ENCODE data around the gene NKD1. TPM values are rescaled to one million over a fixed set of nuclear protein-coding genes. Genes with fewer than 3 reads are reported as not detected.

NKD1 gene
- total and polyA plus RNA-seq, 2 experiments from 2014 or later: not detected

GRCh38 chr16:50567651-50568050, 19.5 kb downstream of the NKD1 start:
- no peak overlapping the region for H2AFZ ChIP-seq
- no peak overlapping the region for H3K4me3 ChIP-seq
- no peaks in the 10 kb centered on the region for H3K9me3 ChIP-seq (ENCODE audit: low read depth)
- H3K9ac ChIP-seq: no peak overlapping the region
- no peak for DNase-seq
- in situ Hi-C loops (cut with MboI): no loop called here
- H3K36me3 ChIP-seq (ENCODE audit: low read depth): no peaks in the 10 kb centered on the region
- no peaks in the 10 kb centered on the region for H3K4me1 ChIP-seq (ENCODE audit: insufficient read depth)
- TF ChIP-seq EZH2 (IDR thresholded peaks at IDR 0.05; ENCODE audit: insufficient read depth, poor library complexity, severe bottlenecking) (no peak), EZH2phosphoT487 (IDR thresholded peaks at IDR 0.05; ENCODE audit: insufficient read depth, low read depth) (no peak)
- no peaks in the 10 kb centered on the region for H3K9me2 ChIP-seq (ENCODE audit: insufficient read depth)
- no peaks in the 10 kb centered on the region for H3K79me2 ChIP-seq (ENCODE audit: insufficient read depth)
- no peaks in the 10 kb centered on the region for H3F3A ChIP-seq (ENCODE audit: insufficient read depth)
- no peak overlapping the region for H3K27ac ChIP-seq
- peaks cover 18% of the 10 kb centered on the region; the same call in 1 of the 2 replicates for H3K27me3 ChIP-seq (replicated peaks; ENCODE audit: insufficient read depth)
- no peaks in the 10 kb centered on the region for H4K20me1 ChIP-seq (ENCODE audit: insufficient read depth)
- H3K4me2 ChIP-seq (ENCODE audit: unreplicated experiment): no peak overlapping the region
- 13 to 16% methylated on average over 5 of the region's 5 CpGs for WGBS, 2 experiments (ENCODE audit: low coverage in 1 of 2, low lambda C conversion rate in 2 of 2, missing lambda C conversion rate in 2 of 2)

- Histone ChIP-seq H3K27ac (no peak overlapping the region), H3K36me3 (ENCODE audit: low read depth) (no peaks in the 10 kb centered on the region), H3K4me2 (ENCODE audit: unreplicated experiment) (no peak overlapping the region), H3K9me3 (ENCODE audit: low read depth) (no peaks in the 10 kb centered on the region), H3K9ac (no peak overlapping the region), H3K79me2 (ENCODE audit: insufficient read depth) (no peaks in the 10 kb centered on the region), H4K20me1 (ENCODE audit: insufficient read depth) (no peaks in the 10 kb centered on the region), H3K4me3 (no peak overlapping the region), H2AFZ (no peak overlapping the region), H3K9me2 (ENCODE audit: insufficient read depth) (no peaks in the 10 kb centered on the region), H3F3A (ENCODE audit: insufficient read depth) (no peaks in the 10 kb centered on the region), H3K27me3 (replicated peaks; ENCODE audit: insufficient read depth) (peaks cover 18% of the 10 kb centered on the region; the same call in 1 of the 2 replicates), H3K4me1 (ENCODE audit: insufficient read depth) (no peaks in the 10 kb centered on the region)
- no peak for DNase-seq
- TF ChIP-seq EZH2 (IDR thresholded peaks at IDR 0.05; ENCODE audit: insufficient read depth, poor library complexity, severe bottlenecking): no peak
- in situ Hi-C loops (cut with MboI): no loop called here
- 48 to 54% methylated on average over 9 of the region's 9 CpGs for WGBS, 2 experiments (ENCODE audit: low coverage in 1 of 2, low lambda C conversion rate in 2 of 2, missing lambda C conversion rate in 2 of 2)
Measured at GRCh38 chr16:50568187-50568815, 20.1 kb downstream of the NKD1 start.

- no peak overlapping the region for H2AFZ ChIP-seq
- H3F3A ChIP-seq (ENCODE audit: insufficient read depth): no peaks in the 10 kb centered on the region
- no peak overlapping the region for H3K9ac ChIP-seq
- DNase-seq: no peak
- H3K27ac ChIP-seq: no peak overlapping the region
- no peaks in the 10 kb centered on the region for H3K9me3 ChIP-seq (ENCODE audit: low read depth)
- no peak overlapping the region for H3K4me2 ChIP-seq (ENCODE audit: unreplicated experiment)
- H3K36me3 ChIP-seq (ENCODE audit: low read depth): no peaks in the 10 kb centered on the region
- no peaks in the 10 kb centered on the region for H3K4me1 ChIP-seq (ENCODE audit: insufficient read depth)
- TF ChIP-seq EZH2 (IDR thresholded peaks at IDR 0.05; ENCODE audit: insufficient read depth, poor library complexity, severe bottlenecking): no peak
- in situ Hi-C loops (cut with MboI): no loop called here
- H3K79me2 ChIP-seq (ENCODE audit: insufficient read depth): no peaks in the 10 kb centered on the region
- whole genome bisulfite sequencing, 2 experiments (ENCODE audit: low coverage in 1 of 2, low lambda C conversion rate in 2 of 2, missing lambda C conversion rate in 2 of 2): 54 to 57% methylated on average over 7 of the region's 7 CpGs
- H3K4me3 ChIP-seq: no peak overlapping the region
- H4K20me1 ChIP-seq (ENCODE audit: insufficient read depth): no peaks in the 10 kb centered on the region
- peaks cover 18% of the 10 kb centered on the region; the same call in 1 of the 2 replicates for H3K27me3 ChIP-seq (replicated peaks; ENCODE audit: insufficient read depth)
- no peaks in the 10 kb centered on the region for H3K9me2 ChIP-seq (ENCODE audit: insufficient read depth)
Measured at GRCh38 chr16:50570354-50570753, 22.2 kb downstream of the NKD1 start.

GRCh38 chr16:50570808-50571598, 22.8 kb downstream of the NKD1 start:
- Histone ChIP-seq H3K27me3 (replicated peaks; ENCODE audit: insufficient read depth) (peaks cover 18% of the 10 kb centered on the region; the same call in 1 of the 2 replicates), H3K9ac (no peak overlapping the region), H3K79me2 (ENCODE audit: insufficient read depth) (no peaks in the 10 kb centered on the region), H3K4me3 (no peak overlapping the region), H3K4me1 (ENCODE audit: insufficient read depth) (no peaks in the 10 kb centered on the region), H3K9me2 (ENCODE audit: insufficient read depth) (no peaks in the 10 kb centered on the region), H3F3A (ENCODE audit: insufficient read depth) (no peaks in the 10 kb centered on the region), H3K27ac (no peak overlapping the region), H2AFZ (no peak overlapping the region), H3K4me2 (ENCODE audit: unreplicated experiment) (no peak overlapping the region), H3K9me3 (ENCODE audit: low read depth) (no peaks in the 10 kb centered on the region), H3K36me3 (ENCODE audit: low read depth) (no peaks in the 10 kb centered on the region), H4K20me1 (ENCODE audit: insufficient read depth) (no peaks in the 10 kb centered on the region)
- WGBS, 2 experiments (ENCODE audit: low coverage in 1 of 2, low lambda C conversion rate in 2 of 2, missing lambda C conversion rate in 2 of 2): 80% methylated on average over 11 of the region's 11 CpGs
- no peak for DNase-seq
- TF ChIP-seq EZH2phosphoT487 (IDR thresholded peaks at IDR 0.05; ENCODE audit: insufficient read depth, low read depth) (no peak), EZH2 (IDR thresholded peaks at IDR 0.05; ENCODE audit: insufficient read depth, poor library complexity, severe bottlenecking) (no peak)
- in situ Hi-C loops (cut with MboI): no loop called here

Measured in GM23248 (cell line).